Subcutaneous adipose tissue (tissue), 4 donors: ENCODE data around the gene FCHSD2. TPM values are rescaled to one million over a fixed set of nuclear protein-coding genes. Genes with fewer than 3 reads are reported as not detected.

Source experiments
- CTCF ChIP-seq: fragments of 450-650 bp; IDR thresholded peaks from one replicate; pipeline ENCODE4 v1.5.1; 2016; ENCODE audit warnings: low read depth, mild to moderate bottlenecking, control low read depth, antibody characterized with exemption, moderate library complexity
- small RNA-seq: library from RNA; depleted of rRNA; stranded (forward); fragments of <200 nt; gene quantifications from one replicate; pipeline ENCODE3, GENCODE V24; 2016
- total RNA-seq, 4 donors: library from RNA; depleted of rRNA; stranded (reverse); fragments of >200 nt; gene quantifications; one replicate each; pipeline ENCODE4 v1.1.0, GENCODE V29; 2016

Gene FCHSD2
- total RNA-seq, 4 donors from 2014 or later = 26.2 to 34.7 (median 30.0) TPM

- TF ChIP-seq CTCF = no peak
Observed at GRCh38 chr11:72787216-72788104, 354.7 kb downstream of the FCHSD2 start.

Small RNA genes lying within 50 kb of the gene (small RNA-seq; reads per million reads assigned to genes)
- not detected for gene RNU6-672P

Other genes with a start within 250 kb of the FCHSD2 start
- under 1 TPM in 2 of 4 donors, not detected in 2; 0.17 to 0.57 TPM for gene P2RY2, start 76.0 kb upstream of the FCHSD2 start, total RNA-seq
- gene P2RY6, start 130.0 kb upstream of the FCHSD2 start, total RNA-seq = 1 to 10 TPM in 2 of 4 donors, under 1 TPM in 2; 0.38 to 2.2 (median 1.4) TPM
- gene ARHGEF17, start 166.0 kb upstream of the FCHSD2 start, total RNA-seq = 10 to 100 TPM; 13.1 to 95.1 (median 28.3) TPM
- gene RELT, start 234.1 kb upstream of the FCHSD2 start, total RNA-seq = 1 to 10 TPM; 3.1 to 5.1 (median 4.0) TPM